Ovary (tissue), 9 donors: Measurements from ENCODE around the gene SOX10. TPM values are rescaled to one million over a fixed set of nuclear protein-coding genes. Genes with fewer than 3 reads are reported as not detected.

Experiments
- DNase-seq, 5 donors: peaks; one replicate each; pipeline ENCODE4 v3.0.0-alpha.2; 2019 to 2020
- H3K27ac ChIP-seq, 2 donors: fragments of 200-600 bp; one replicate each; pipeline versions ENCODE4 v1.5.1 to v1.8.0; 2019 to 2022
- H3K27me3 ChIP-seq: fragments of 200-600 bp; one replicate; pipeline ENCODE4 v1.8.0; 2022
- H3K36me3 ChIP-seq: fragments of 200-600 bp; sonication (generic); one replicate; pipeline ENCODE4 v1.5.1; 2019
- H3K4me1 ChIP-seq: one replicate; pipeline ENCODE4 v1.8.1; 2013; ENCODE audit warnings: mild to moderate bottlenecking, moderate library complexity; ENCODE audit not compliant: insufficient read depth
- H3K4me3 ChIP-seq: fragments of 200-600 bp; sonication (generic); one replicate; pipeline ENCODE4 v1.5.1; 2017
- H3K9me3 ChIP-seq, 2 donors: fragments of 200-600 bp in 1 of 2; sonication (generic) in 1 of 2; one replicate each; pipeline versions ENCODE4 v1.5.1 to v1.8.1; 2013 to 2019; ENCODE audit warnings: mild to moderate bottlenecking in 1 of 2, moderate library complexity in 1 of 2
- CTCF ChIP-seq, 3 donors: fragments of 450-650 bp in 2 of 3; fragments of 200-600 bp in 1 of 3; IDR thresholded peaks; one replicate each; pipeline versions ENCODE4 v1.5.1 to v1.8.0; 2016 to 2022; ENCODE audit warnings: antibody characterized with exemption in 3 of 3, mild to moderate bottlenecking in 1 of 3
- EP300 ChIP-seq: sonication (generic); formaldehyde crosslinking; IDR thresholded peaks from one replicate; pipeline ENCODE4 v1.6.1; 2017; ENCODE audit warnings: antibody characterized with exemption
- POLR2A ChIP-seq: fragments of 450-650 bp; IDR thresholded peaks from one replicate; pipeline ENCODE4 v1.6.1; 2017; ENCODE audit warnings: antibody characterized with exemption, mild to moderate bottlenecking, moderate library complexity
- WGBS, 3 donors: extraction: QIAGEN DNeasy Blood & Tissue Kit in 1 of 3; methylation state at CpG; one replicate each; pipeline versions ENCODE4 v1.1.5 to v1.1.7; 2013 to 2017; 5-methylcytosine and 5-hydroxymethylcytosine counted together
- intact Hi-C, 4 donors: fragments of 100-400 bp; cut with DNase I; formaldehyde crosslinking; loops; one replicate each; pipeline versions ENCODE4 v1.11.0 to v1.15.1; 2022 to 2023
- microRNA-seq, 3 donors: library from miRNA; unstranded; fragments of <30 nt; microRNA quantifications; one replicate each; pipeline versions ENCODE4 to v1.2.0, GENCODE V29; 2019 to 2020
- polyA plus RNA-seq, 2 donors: library from polyadenylated mRNA; stranded (reverse); fragments of 200-250 nt in 1 of 2; fragments of 350-450 nt in 1 of 2; fragmentation: Illumina TruSeq in 1 of 2; extraction: RNeasy Lipid Tissue Mini Kit (QIAGEN cat#74804) in 1 of 2; gene quantifications; one replicate each; pipeline ENCODE4 v1.2.3, GENCODE V29; 2013 to 2014
- total RNA-seq, 7 donors: library from RNA; depleted of rRNA in 2 of 7; stranded (reverse); fragments of >200 nt in 2 of 7; fragmentation: NEBNext Ultra II Directional in 3 of 7; extraction: Animal tissue kit (Norgen Biotek cat#: 25700) in 3 of 7; gene quantifications; one replicate each; pipeline versions ENCODE4 v1.1.0 to v1.2.4, GENCODE V29; 2016 to 2023
- donor health status: DM: no; HTN: no; CAD: no; lungs with moderate emphysema.
- donor health status: DM: no; HTN: no; CAD: no.
- donor health status: Bipolar disorder and iron deficiency.
- donor health status: DM: yes; HTN: yes; CAD: no.
- donor health status: DM: no; HTN: no; CAD: no.
- donor health status: DM: yes; HTN: yes; CAD: no.

SOX10 gene
- total and polyA plus RNA-seq, 9 donors, result 0.11 to 3.2 (median 1.3) TPM; not detected in 2

GRCh38 chr22:37924386-37925065, 59.8 kb downstream of the SOX10 start:
- TF ChIP-seq CTCF (IDR thresholded peaks at IDR 0.05), result no peak
- TF ChIP-seq POLR2A, result no peak
- no peak for TF ChIP-seq EP300
- no peak overlapping the region for H3K4me3 ChIP-seq
- DNase-seq, result no peak
- H3K36me3 ChIP-seq, result no peaks in the 10 kb centered on the region
- no peaks in the 10 kb centered on the region for H3K9me3 ChIP-seq
- H3K27ac ChIP-seq, result no peak overlapping the region
- 87 to 88% (median 88%) methylated on average over 18 of the region's 18 CpGs for WGBS, 3 donors
- no peaks in the 10 kb centered on the region for H3K27me3 ChIP-seq
- no peaks in the 10 kb centered on the region for H3K4me1 ChIP-seq
- intact Hi-C loops, result loop anchor here in 1 of 4 donors (10.0 kb wide), 1 partner anchor 110 kb away; no protein-coding TSS in a partner anchor

DNA sequence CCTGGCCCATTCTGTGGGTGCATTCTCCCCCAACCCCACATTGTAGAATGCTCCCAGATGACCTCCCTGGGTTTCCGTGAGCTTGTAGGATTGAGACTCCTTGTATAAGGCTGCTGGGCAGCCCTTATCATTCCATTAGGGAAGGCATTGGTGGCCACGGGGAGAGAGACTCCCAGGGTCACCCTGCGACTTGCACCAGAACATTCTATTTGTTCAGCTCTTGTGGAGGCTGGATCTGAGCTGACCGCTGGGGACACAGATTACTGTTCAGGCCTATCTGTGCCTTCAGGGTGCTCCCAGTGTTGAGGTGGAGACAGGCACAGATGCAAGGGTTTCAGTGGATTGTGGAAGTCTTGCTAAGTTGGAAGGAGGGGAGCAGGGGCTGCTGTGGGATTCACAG, 60.4 kb downstream of the SOX10 start:
- H3K4me3 ChIP-seq, result no peak overlapping the region
- TF ChIP-seq CTCF (IDR thresholded peaks at IDR 0.05), result no peak
- no peak for TF ChIP-seq POLR2A
- TF ChIP-seq EP300, result no peak
- no peaks in the 10 kb centered on the region for H3K36me3 ChIP-seq
- intact Hi-C loops, result loop anchor here in 1 of 4 donors (10.0 kb wide), 1 partner anchor 109 kb away; no protein-coding TSS in a partner anchor
- no peaks in the 10 kb centered on the region for H3K4me1 ChIP-seq
- no peak overlapping the region for H3K27ac ChIP-seq
- H3K27me3 ChIP-seq, result no peaks in the 10 kb centered on the region
- H3K9me3 ChIP-seq, result no peaks in the 10 kb centered on the region
- no peak for DNase-seq
- WGBS, 3 donors, result 83 to 89% (median 84%) methylated on average over 4 of the region's 4 CpGs

Small RNAs within 50 kb of the gene (microRNA-seq; reads per million reads assigned to microRNA genes)
- gene MIR4534 (0 reads per million in 3 donors), gene MIR6820 (0.36 to 1.3 (median 0.38) reads per million in 3 donors)

Other genes with a start within 250 kb of the SOX10 start
- gene GCAT, start 176.6 kb downstream of the SOX10 start, total RNA-seq, result 10 to 100 TPM in 3 of 7 donors, 1 to 10 TPM in 4; 2.3 to 17.7 (median 9.9) TPM
- 10 to 100 TPM in 1 of 2 donors, 1 to 10 TPM in 1; 2.6 to 10.6 TPM for gene GCAT, start 176.6 kb downstream of the SOX10 start, polyA plus RNA-seq
- not detected for gene GALR3, start 161.2 kb downstream of the SOX10 start, total RNA-seq
- not detected for gene GALR3, start 161.2 kb downstream of the SOX10 start, polyA plus RNA-seq
- gene ANKRD54, start 140.2 kb downstream of the SOX10 start, total RNA-seq, result 10 to 100 TPM; 28.5 to 48.6 (median 36.2) TPM
- gene ANKRD54, start 140.2 kb downstream of the SOX10 start, polyA plus RNA-seq, result 10 to 100 TPM; 14.4 to 24.4 TPM
- 1,000 to 10,000 TPM in 2 of 7 donors, 100 to 1,000 TPM in 5; 534 to 1,344 (median 896) TPM for gene EIF3L, start 135.1 kb downstream of the SOX10 start, total RNA-seq
- gene EIF3L, start 135.1 kb downstream of the SOX10 start, polyA plus RNA-seq, result 1,000 to 10,000 TPM in 1 of 2 donors, 100 to 1,000 TPM in 1; 725 to 1,289 TPM
- gene MICALL1, start 78.3 kb downstream of the SOX10 start, total RNA-seq, result 10 to 100 TPM in 6 of 7 donors, 1 to 10 TPM in 1; 6.2 to 30.0 (median 23.3) TPM
- 1 to 10 TPM; 7.9 to 9.0 TPM for gene MICALL1, start 78.3 kb downstream of the SOX10 start, polyA plus RNA-seq
- gene C22orf23, start 31.0 kb downstream of the SOX10 start, total RNA-seq, result 1 to 10 TPM in 3 of 7 donors, under 1 TPM in 4; 0.28 to 2.6 (median 0.77) TPM
- under 1 TPM; 0.41 to 0.87 TPM for gene C22orf23, start 31.0 kb downstream of the SOX10 start, polyA plus RNA-seq
- gene POLR2F, start 30.9 kb downstream of the SOX10 start, total RNA-seq, result 10 to 100 TPM; 54.8 to 87.9 (median 65.2) TPM
- 100 to 1,000 TPM in 1 of 2 donors, 10 to 100 TPM in 1; 40.3 to 101 TPM for gene POLR2F, start 30.9 kb downstream of the SOX10 start, polyA plus RNA-seq
- gene PICK1, start 72.8 kb upstream of the SOX10 start, total RNA-seq, result 10 to 100 TPM; 26.0 to 47.7 (median 35.1) TPM
- 10 to 100 TPM; 18.0 to 33.3 TPM for gene PICK1, start 72.8 kb upstream of the SOX10 start, polyA plus RNA-seq
- gene SLC16A8, start 99.6 kb upstream of the SOX10 start, total RNA-seq, result under 1 TPM in 1 of 7 donors, not detected in 6; 0.52 TPM
- under 1 TPM in 1 of 2 donors, not detected in 1; 0.39 TPM for gene SLC16A8, start 99.6 kb upstream of the SOX10 start, polyA plus RNA-seq
- 1 to 10 TPM in 3 of 7 donors, under 1 TPM in 4; 0.40 to 3.1 (median 0.69) TPM for gene BAIAP2L2, start 126.1 kb upstream of the SOX10 start, total RNA-seq
- gene BAIAP2L2, start 126.1 kb upstream of the SOX10 start, polyA plus RNA-seq, result 1 to 10 TPM in 1 of 2 donors, not detected in 1; 1.7 TPM
- gene PLA2G6, start 197.3 kb upstream of the SOX10 start, total RNA-seq, result 10 to 100 TPM; 22.5 to 60.5 (median 39.4) TPM
- gene PLA2G6, start 197.3 kb upstream of the SOX10 start, polyA plus RNA-seq, result 10 to 100 TPM; 16.4 to 68.4 TPM
- 100 to 1,000 TPM in 1 of 7 donors, 10 to 100 TPM in 6; 15.0 to 153 (median 19.4) TPM for gene MAFF, start 217.4 kb upstream of the SOX10 start, total RNA-seq
- 10 to 100 TPM; 13.3 to 25.2 TPM for gene MAFF, start 217.4 kb upstream of the SOX10 start, polyA plus RNA-seq